Measurements from ENCODE around the gene MRPL58.

Gene MRPL58

DNA sequence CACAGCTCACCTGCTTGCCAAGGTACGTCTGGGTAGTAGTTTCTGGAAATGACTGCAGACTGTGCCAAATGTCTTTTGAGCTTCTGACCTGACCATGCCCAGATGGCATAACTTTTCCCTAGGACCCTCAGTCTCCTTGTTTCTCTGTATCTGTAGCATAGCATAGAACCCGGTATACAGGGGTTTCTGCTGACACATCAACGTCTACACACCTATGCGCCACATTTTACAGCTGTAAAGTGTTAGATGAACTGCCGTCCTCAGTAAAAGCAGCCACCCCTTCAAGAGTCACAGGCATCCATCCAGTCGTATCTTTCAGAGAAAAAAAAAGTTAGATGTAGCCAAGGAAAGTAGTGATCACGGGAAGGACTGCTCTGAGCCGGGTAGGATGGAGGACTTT lies 52.0 kb downstream of the MRPL58 start:
- Histone ChIP-seq H3K36me3 (ENCODE audit: control insufficient read depth in 2 of 2, insufficient read depth in 1 of 2, low read length in 2 of 2) (peaks cover 18 to 60% of the 10 kb centered on the region in 2 experiments), H3K4me1 (ENCODE audit: control insufficient read depth, insufficient read depth, low read length) (no peaks in the 10 kb centered on the region), H3K4me3 (ENCODE audit: low read depth, low read length) (no peak overlapping the region), H3K27ac (ENCODE audit: extremely low read depth, low read depth, low read length) (no peak overlapping the region), H3K9me3 (ENCODE audit: control insufficient read depth, insufficient read depth, low read depth, low read length) (no peaks in the 10 kb centered on the region)
- TF ChIP-seq, protein P1, sequence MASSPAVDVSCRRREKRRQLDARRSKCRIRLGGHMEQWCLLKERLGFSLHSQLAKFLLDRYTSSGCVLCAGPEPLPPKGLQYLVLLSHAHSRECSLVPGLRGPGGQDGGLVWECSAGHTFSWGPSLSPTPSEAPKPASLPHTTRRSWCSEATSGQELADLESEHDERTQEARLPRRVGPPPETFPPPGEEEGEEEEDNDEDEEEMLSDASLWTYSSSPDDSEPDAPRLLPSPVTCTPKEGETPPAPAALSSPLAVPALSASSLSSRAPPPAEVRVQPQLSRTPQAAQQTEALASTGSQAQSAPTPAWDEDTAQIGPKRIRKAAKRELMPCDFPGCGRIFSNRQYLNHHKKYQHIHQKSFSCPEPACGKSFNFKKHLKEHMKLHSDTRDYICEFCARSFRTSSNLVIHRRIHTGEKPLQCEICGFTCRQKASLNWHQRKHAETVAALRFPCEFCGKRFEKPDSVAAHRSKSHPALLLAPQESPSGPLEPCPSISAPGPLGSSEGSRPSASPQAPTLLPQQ (tag by site-specific recombination; IDR thresholded peaks at IDR 0.05), result no peak
- no peak for TF ChIP-seq ZNF837 (tag by site-specific recombination; IDR thresholded peaks at IDR 0.05)
- no peak for TF ChIP-seq ZNF239 (tag by site-specific recombination; IDR thresholded peaks at IDR 0.05)
- TF ChIP-seq, protein P2, sequence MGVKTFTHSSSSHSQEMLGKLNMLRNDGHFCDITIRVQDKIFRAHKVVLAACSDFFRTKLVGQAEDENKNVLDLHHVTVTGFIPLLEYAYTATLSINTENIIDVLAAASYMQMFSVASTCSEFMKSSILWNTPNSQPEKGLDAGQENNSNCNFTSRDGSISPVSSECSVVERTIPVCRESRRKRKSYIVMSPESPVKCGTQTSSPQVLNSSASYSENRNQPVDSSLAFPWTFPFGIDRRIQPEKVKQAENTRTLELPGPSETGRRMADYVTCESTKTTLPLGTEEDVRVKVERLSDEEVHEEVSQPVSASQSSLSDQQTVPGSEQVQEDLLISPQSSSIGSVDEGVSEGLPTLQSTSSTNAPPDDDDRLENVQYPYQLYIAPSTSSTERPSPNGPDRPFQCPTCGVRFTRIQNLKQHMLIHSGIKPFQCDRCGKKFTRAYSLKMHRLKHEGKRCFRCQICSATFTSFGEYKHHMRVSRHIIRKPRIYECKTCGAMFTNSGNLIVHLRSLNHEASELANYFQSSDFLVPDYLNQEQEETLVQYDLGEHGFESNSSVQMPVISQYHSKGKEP (tag by site-specific recombination; IDR thresholded peaks at IDR 0.05), result no peak
- no peak for TF ChIP-seq BCL11B (tag by site-specific recombination; IDR thresholded peaks at IDR 0.05; ENCODE audit: low read depth)
- TF ChIP-seq ZFP41 (tag by site-specific recombination; IDR thresholded peaks at IDR 0.05; ENCODE audit: borderline replicate concordance), result no peak
- TF ChIP-seq SP7 (tag by site-specific recombination; IDR thresholded peaks at IDR 0.05), result no peak
- TF ChIP-seq, protein P3, sequence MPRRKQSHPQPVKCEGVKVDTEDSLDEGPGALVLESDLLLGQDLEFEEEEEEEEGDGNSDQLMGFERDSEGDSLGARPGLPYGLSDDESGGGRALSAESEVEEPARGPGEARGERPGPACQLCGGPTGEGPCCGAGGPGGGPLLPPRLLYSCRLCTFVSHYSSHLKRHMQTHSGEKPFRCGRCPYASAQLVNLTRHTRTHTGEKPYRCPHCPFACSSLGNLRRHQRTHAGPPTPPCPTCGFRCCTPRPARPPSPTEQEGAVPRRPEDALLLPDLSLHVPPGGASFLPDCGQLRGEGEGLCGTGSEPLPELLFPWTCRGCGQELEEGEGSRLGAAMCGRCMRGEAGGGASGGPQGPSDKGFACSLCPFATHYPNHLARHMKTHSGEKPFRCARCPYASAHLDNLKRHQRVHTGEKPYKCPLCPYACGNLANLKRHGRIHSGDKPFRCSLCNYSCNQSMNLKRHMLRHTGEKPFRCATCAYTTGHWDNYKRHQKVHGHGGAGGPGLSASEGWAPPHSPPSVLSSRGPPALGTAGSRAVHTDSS (tag by site-specific recombination; IDR thresholded peaks at IDR 0.05), result no peak
- TF ChIP-seq ZNF112 (tag by site-specific recombination; IDR thresholded peaks at IDR 0.05), result no peak
- TF ChIP-seq, protein P4, sequence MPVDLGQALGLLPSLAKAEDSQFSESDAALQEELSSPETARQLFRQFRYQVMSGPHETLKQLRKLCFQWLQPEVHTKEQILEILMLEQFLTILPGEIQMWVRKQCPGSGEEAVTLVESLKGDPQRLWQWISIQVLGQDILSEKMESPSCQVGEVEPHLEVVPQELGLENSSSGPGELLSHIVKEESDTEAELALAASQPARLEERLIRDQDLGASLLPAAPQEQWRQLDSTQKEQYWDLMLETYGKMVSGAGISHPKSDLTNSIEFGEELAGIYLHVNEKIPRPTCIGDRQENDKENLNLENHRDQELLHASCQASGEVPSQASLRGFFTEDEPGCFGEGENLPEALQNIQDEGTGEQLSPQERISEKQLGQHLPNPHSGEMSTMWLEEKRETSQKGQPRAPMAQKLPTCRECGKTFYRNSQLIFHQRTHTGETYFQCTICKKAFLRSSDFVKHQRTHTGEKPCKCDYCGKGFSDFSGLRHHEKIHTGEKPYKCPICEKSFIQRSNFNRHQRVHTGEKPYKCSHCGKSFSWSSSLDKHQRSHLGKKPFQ (tag by site-specific recombination; IDR thresholded peaks at IDR 0.05), result no peak
- TF ChIP-seq ZNF549 (tag by site-specific recombination; IDR thresholded peaks at IDR 0.05), result no peak
- CTCF ChIA-PET, result interaction anchor here (0.7 to 15.6 kb wide), 5 partner anchors 8 to 1649 kb away, joined by 3 to 117 read pairs (median 4); partner anchors contain the start of gene ARMC7
- POLR2A ChIA-PET, result interaction anchor here (0.6 to 1.0 kb wide), 2 partner anchors 45 to 528 kb away, joined by 3 read pairs; partner anchors contain the start of gene ARMC7

DNA sequence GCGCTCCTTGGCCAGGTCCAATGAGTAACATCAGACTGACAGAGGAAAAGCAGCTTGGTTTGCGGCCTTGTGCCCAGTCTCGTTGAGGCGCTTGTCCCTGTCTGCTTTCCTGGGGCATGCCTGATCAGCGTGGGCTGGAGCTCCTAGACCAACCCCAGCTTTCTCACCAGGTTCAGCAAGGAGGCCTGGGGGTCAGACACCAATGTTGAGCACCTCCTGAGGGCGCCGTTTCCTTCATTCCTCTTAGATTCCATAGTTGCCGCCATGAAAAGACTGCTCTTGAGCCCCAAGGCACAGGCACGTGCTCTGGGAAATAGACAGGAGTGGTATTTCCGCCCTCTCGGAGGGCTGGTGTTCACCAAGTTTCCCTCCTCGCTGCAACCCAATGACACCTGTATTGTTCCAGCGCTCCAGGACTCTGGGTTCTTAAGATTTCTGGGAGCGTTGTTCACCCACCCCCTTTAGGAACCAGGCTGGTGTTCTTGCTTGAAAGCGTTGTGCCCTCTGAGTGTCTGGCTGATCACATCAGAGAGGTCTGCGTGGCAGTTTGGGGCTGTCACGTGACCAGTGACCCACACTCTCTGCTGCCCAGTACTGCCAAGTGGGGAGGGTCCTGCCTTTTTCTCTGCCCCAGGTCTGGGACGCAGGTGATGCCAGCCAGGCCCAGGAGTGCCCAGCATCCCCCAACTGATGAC lies 52.5 kb downstream of the MRPL58 start:
- POLR2A ChIA-PET, result interaction anchor here (1.0 kb wide), 1 partner anchor 45 kb away, joined by 3 read pairs; the partner anchor contains the start of gene ARMC7

More for the DNA sequence above, 52.5 kb downstream of the MRPL58 start:
- CTCF ChIA-PET, result interaction anchor here (0.7 to 15.6 kb wide), 6 partner anchors 9 to 1648 kb away, joined by 3 to 117 read pairs (median 4); partner anchors contain the start of gene ARMC7
- Histone ChIP-seq H3K27ac (ENCODE audit: extremely low read depth, low read depth, low read length) (no peak overlapping the region), H3K9me3 (ENCODE audit: control insufficient read depth, insufficient read depth, low read depth, low read length) (no peaks in the 10 kb centered on the region), H3K4me3 (ENCODE audit: low read depth, low read length) (no peak overlapping the region), H3K36me3 (ENCODE audit: control insufficient read depth in 2 of 2, insufficient read depth in 1 of 2, low read length in 2 of 2) (peaks cover 18 to 54% of the 10 kb centered on the region in 2 experiments), H3K4me1 (ENCODE audit: control insufficient read depth, insufficient read depth, low read length) (no peaks in the 10 kb centered on the region)
- TF ChIP-seq ZNF530 (tag by site-specific recombination; IDR thresholded peaks at IDR 0.05; ENCODE audit: low read depth), result no peak
- no peak for TF ChIP-seq OVOL3 (tag by site-specific recombination; IDR thresholded peaks at IDR 0.05)
- TF ChIP-seq ZNF2 (tag by site-specific recombination; IDR thresholded peaks at IDR 0.05), result no peak
- no peak for TF ChIP-seq ZSCAN30 (tag by site-specific recombination; IDR thresholded peaks at IDR 0.05)
- TF ChIP-seq, protein P3 (tag by site-specific recombination; IDR thresholded peaks at IDR 0.05), result no peak
- TF ChIP-seq EGR2 (tag by site-specific recombination; IDR thresholded peaks at IDR 0.05; ENCODE audit: low read depth), result no peak
- no peak for TF ChIP-seq ZNF626 (tag by site-specific recombination; IDR thresholded peaks at IDR 0.05)
- TF ChIP-seq SCRT1 (tag by site-specific recombination; IDR thresholded peaks at IDR 0.05; ENCODE audit: borderline replicate concordance), result no peak
- no peak for TF ChIP-seq ZNF341 (tag by site-specific recombination; IDR thresholded peaks at IDR 0.05; ENCODE audit: low read depth)
- TF ChIP-seq, protein P5, sequence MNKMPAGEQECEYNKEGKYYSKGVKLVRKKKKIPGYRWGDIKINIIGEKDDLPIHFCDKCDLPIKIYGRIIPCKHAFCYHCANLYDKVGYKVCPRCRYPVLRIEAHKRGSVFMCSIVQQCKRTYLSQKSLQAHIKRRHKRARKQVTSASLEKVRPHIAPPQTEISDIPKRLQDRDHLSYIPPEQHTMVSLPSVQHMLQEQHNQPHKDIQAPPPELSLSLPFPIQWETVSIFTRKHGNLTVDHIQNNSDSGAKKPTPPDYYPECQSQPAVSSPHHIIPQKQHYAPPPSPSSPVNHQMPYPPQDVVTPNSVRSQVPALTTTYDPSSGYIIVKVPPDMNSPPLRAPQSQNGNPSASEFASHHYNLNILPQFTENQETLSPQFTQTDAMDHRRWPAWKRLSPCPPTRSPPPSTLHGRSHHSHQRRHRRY (tag by site-specific recombination; IDR thresholded peaks at IDR 0.05), result no peak
